ENCODE measurements around the gene CRK.

- TF ChIP-seq, protein P1, sequence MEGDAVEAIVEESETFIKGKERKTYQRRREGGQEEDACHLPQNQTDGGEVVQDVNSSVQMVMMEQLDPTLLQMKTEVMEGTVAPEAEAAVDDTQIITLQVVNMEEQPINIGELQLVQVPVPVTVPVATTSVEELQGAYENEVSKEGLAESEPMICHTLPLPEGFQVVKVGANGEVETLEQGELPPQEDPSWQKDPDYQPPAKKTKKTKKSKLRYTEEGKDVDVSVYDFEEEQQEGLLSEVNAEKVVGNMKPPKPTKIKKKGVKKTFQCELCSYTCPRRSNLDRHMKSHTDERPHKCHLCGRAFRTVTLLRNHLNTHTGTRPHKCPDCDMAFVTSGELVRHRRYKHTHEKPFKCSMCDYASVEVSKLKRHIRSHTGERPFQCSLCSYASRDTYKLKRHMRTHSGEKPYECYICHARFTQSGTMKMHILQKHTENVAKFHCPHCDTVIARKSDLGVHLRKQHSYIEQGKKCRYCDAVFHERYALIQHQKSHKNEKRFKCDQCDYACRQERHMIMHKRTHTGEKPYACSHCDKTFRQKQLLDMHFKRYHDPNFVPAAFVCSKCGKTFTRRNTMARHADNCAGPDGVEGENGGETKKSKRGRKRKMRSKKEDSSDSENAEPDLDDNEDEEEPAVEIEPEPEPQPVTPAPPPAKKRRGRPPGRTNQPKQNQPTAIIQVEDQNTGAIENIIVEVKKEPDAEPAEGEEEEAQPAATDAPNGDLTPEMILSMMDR (conservative IDR thresholded peaks at IDR 0.05; ENCODE audit: low read length) = no peak
- no peak for TF ChIP-seq EZH2phosphoT487 (IDR thresholded peaks at IDR 0.05; ENCODE audit: borderline replicate concordance)
Measured at GRCh38 chr17:1469231-1469852, 13.3 kb upstream of the CRK start.

Measured in Loucy (cell line).